Neuron (in vitro differentiated cells): ENCODE measurements around the gene CCDC78.
A peak's percentile ranks its signal among the peaks of the same experiment; 100 is the strongest.

Experiments
- H2AFZ ChIP-seq: one replicate; pipeline ENCODE4 v1.6.1; 2013; ENCODE audit warnings: low read depth, mild to moderate bottlenecking, inconsistent platforms, low read length, moderate library complexity
- H3K27me3 ChIP-seq: one replicate; pipeline ENCODE4 v1.6.1; 2013; ENCODE audit warnings: low read length; ENCODE audit not compliant: insufficient read depth
- H3K36me3 ChIP-seq: one replicate; pipeline ENCODE4 v1.6.1; 2013; ENCODE audit warnings: low read length; ENCODE audit not compliant: insufficient read depth
- H3K4me1 ChIP-seq: one replicate; pipeline ENCODE4 v1.6.1; 2013; ENCODE audit warnings: low read length; ENCODE audit not compliant: insufficient read depth
- H3K4me3 ChIP-seq: 2 replicates; pipeline ENCODE4 v1.5.1; 2013; ENCODE audit warnings: mild to moderate bottlenecking, low read length, moderate library complexity
- H3K9me3 ChIP-seq: one replicate; pipeline ENCODE4 v1.6.1; 2013; ENCODE audit warnings: low read length

Gene CCDC78

DNA sequence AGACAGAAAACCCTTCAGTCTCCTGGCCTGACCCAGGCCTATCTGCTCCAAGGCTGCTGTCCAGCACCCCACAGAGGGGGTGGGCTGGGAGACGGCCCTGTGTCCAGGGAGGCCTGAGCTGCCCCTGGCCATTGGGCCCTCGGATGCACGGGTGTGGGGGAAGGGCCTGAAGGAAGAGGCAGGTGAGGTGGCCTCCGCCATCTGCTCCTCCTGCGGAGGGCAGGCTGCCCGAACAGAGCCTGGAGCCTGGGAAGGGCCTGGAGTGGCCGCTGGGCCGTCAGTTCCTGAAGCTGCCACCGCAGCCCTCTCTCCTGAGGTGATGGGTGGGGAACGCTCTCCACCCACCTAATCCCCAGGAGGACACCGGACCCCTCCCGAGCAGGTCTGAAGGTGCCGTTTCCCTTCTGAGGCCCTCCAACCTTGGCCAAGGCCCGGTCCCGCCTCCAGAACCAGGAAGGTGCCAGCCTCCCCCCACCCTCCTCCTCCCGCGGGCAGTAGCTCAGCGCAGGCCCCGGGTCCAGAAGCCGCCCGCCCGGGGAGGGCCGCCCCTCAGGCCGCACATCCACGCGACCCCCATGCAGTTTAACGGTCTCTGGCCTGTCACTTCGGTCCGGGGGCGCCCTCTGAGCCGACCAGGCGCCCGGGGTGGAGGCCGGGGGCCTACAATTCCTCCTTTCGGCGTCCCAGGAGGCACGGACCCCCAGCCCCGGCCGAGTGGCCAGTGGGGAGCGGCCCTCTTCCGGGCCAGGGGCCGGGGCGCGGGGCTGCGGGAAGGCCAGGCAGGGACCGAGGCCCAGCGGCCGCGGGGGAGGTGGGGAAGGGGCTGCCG lies 21.5 kb downstream of the CCDC78 start:
- Histone ChIP-seq H3K4me1 (peaks cover 52% of the 10 kb centered on the region), H2AFZ (no peak overlapping the region), H3K4me3 (peak overlapping the region; percentile 59), H3K27me3 (no peaks in the 10 kb centered on the region), H3K36me3 (no peaks in the 10 kb centered on the region), H3K9me3 (no peaks in the 10 kb centered on the region)

DNA sequence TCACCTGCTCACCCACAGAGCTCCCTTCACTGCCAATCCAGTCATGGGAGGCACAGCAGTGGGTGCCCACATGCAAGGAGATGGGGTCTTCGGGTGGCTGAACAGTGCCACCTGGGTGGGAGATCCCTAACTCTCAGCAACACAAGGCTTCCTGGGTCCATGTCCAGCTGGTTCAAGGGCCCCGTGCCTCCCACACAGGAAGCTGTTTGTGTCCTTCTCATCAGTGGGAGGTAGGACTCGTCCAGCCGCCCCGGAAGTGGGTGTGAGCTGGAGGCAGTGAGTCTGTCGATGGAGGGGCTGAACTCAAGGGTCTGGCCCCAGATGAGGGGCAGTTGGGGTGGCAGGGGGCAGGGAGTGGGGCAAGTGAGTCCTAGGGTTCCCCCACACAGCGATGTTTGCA lies 22.2 kb downstream of the CCDC78 start:
- H2AFZ ChIP-seq = no peak overlapping the region
- no peaks in the 10 kb centered on the region for H3K27me3 ChIP-seq
- H3K4me1 ChIP-seq = peaks cover 46% of the 10 kb centered on the region
- H3K36me3 ChIP-seq = no peaks in the 10 kb centered on the region
- no peaks in the 10 kb centered on the region for H3K9me3 ChIP-seq
- H3K4me3 ChIP-seq = peak overlapping the region; percentile 59

DNA sequence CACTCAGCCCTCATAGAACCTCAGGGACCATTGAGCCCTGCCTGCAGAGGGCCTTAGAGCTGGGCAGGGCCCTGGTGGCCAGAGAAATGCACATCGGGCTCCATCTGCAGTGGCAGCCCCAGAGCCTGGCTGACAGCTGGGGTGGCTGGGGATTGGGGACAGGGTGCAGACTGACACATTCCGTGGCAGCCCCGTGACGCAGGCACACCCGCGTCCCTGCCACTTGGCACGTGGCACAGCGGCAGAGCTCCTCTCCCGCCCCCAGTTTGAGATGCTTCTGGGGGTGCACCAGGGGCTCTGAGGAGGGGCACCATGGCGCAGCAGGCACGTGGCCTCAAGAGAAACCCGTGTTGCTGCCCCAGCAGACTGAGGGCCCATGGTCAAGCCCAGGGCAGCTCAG lies 22.8 kb downstream of the CCDC78 start:
- no peak overlapping the region for H3K4me3 ChIP-seq
- H3K36me3 ChIP-seq = no peaks in the 10 kb centered on the region
- H2AFZ ChIP-seq = no peak overlapping the region
- H3K27me3 ChIP-seq = no peaks in the 10 kb centered on the region
- peaks cover 39% of the 10 kb centered on the region for H3K4me1 ChIP-seq
- H3K9me3 ChIP-seq = no peaks in the 10 kb centered on the region

DNA sequence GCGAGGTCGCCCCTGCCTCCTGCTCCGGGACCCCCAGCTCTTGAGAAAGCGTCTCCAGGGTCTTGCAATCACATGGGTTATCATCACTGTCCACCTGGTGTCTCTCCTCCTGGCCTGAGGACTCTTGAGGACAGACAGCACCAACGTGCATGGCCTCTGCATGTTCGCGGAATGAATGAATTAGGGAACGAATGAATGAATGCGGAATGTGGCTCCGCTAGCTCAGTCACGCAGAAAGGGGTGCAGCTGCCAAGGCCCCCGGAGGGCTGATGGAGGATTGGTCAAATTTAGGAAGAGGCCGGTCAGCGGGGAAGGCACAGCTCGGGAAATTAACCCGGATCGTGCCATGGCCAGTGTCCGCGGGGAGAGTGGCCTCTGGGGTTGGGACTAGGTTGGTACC lies 23.9 kb downstream of the CCDC78 start:
- Histone ChIP-seq H3K27me3 (no peaks in the 10 kb centered on the region), H3K36me3 (no peaks in the 10 kb centered on the region), H3K4me1 (peaks cover 36% of the 10 kb centered on the region), H2AFZ (no peak overlapping the region), H3K4me3 (no peak overlapping the region), H3K9me3 (no peaks in the 10 kb centered on the region)

DNA sequence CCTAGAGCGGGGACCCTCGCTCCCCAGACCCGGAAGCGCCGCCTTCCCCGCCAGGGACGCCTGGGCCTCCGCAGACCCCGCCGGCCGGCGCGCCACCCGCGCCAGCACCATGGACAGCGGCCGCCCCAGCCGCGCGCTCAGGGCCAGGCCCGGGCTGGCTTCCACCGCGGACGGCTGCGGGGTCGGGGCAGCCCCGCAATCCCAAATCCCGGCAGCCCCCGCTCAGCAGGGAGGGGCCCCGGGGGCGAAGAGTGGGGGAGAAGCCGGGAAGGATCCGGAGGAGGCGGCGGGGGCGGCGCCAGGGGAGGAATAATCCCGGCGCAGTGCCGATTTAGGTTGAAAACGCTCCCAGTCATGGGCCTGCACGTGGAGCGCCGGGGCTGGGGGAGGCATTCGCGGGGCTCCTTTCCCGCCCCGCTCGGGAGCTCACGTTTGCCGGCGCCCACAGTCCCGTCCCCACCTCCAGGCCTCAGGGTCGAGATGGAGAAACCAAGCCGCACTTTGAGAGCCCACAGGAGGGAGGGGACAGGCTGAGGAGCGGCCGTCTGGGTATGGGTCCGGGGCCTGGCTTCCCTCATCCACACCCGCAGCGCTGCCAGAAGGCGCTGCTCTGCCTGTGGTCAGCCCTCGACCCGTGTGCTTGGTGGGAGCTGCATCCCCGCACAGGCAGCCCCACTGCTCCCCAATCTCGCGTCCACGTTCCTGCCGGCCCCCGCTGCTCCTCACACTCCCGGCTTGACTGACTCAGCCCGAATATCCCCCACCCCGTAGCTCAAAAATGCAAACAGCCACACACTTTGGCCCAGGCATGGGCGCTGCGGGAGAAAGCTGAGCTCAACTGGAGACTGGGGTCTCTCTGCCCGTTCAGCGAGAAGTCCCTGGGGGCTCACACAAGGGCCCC lies 25.3 kb downstream of the CCDC78 start:
- Histone ChIP-seq H3K36me3 (peaks cover 3% of the 10 kb centered on the region), H3K27me3 (no peaks in the 10 kb centered on the region)

DNA sequence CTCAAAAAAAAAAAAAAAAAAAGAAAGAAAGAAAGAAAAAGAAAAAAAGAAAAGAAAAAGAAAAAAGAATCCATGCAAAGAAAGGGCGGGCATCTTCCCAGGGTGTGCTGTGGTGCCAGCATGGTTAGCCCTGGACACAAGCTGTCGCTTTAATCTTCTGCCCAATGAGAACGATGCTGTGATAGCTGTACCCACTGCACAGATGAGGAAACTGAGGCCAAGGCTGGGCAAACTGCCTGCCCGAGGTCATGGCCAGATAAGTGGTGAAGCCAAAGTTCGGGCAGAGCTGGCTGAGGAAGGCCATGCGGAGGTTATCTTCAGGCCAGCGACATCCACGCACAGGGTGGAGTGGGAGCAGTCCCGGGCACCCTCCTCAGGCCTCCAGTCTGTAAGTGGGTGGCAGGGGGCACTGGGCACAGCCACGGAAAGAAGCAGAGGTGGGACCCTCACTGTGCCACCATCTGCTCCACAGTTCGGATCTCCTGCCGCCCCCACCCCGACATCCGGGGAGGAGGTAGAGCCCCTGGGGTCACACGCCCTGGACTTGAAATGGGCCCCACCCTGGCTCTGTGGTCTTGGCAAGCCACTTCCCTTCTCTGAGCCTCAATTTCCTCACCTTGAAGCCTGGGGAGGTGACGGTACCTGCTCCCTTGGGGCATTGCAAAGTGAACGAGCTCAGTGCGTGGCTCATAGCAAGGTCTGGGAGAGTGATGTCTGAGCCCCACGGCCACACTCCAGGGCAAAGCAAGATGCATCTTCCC lies 27.2 kb downstream of the CCDC78 start:
- Histone ChIP-seq H3K4me1 (peaks cover 15% of the 10 kb centered on the region), H3K4me3 (no peak overlapping the region), H2AFZ (no peak overlapping the region), H3K27me3 (no peaks in the 10 kb centered on the region), H3K9me3 (no peaks in the 10 kb centered on the region), H3K36me3 (peaks cover 3% of the 10 kb centered on the region)

More for the DNA sequence above, 25.3 kb downstream of the CCDC78 start:
- H3K4me3 ChIP-seq = peak overlapping the region; percentile 4
- H3K9me3 ChIP-seq = no peaks in the 10 kb centered on the region
- H3K4me1 ChIP-seq = peaks cover 24% of the 10 kb centered on the region
- no peak overlapping the region for H2AFZ ChIP-seq

DNA sequence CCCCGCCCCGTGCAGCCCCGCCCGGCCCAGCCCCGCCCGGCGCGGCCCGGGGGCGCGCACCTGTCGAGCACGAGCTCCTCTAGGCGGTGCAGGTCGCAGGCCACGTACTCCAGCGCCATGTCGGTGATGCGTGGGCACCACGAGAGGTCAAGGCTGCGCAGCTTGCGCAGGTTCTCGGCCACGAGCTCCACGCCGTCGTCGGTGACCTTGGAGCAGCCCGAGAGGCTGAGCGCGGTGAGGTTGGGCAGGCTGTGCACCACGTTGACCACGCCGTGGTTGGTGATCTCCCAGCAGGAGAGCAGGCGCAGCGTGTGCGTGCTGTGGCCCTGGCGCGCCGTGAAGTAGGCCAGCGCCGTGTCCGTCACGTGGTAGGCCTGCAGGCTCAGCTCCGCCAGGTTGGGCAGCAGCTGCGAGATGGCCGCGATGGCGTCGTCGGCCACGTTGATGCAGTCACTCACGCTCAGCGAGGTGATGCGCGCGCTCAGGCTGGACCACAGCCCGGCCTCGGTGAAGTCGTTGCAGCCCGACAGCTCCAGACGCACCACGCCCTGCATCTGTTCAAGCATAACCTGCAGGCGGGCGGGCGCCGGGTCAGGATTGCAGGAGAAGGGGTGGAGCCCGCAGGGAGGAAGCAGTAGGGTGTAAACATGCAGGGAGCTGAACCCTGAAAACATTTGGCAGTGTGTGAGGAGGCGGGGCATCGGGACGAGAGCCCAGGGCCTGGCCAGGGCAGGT lies 30.7 kb downstream of the CCDC78 start:
- H3K4me3 ChIP-seq = no peak overlapping the region
- peaks cover 2% of the 10 kb centered on the region for H3K4me1 ChIP-seq
- H2AFZ ChIP-seq = no peak overlapping the region
- H3K36me3 ChIP-seq = peaks cover 3% of the 10 kb centered on the region
- H3K9me3 ChIP-seq = no peaks in the 10 kb centered on the region
- H3K27me3 ChIP-seq = no peaks in the 10 kb centered on the region

DNA sequence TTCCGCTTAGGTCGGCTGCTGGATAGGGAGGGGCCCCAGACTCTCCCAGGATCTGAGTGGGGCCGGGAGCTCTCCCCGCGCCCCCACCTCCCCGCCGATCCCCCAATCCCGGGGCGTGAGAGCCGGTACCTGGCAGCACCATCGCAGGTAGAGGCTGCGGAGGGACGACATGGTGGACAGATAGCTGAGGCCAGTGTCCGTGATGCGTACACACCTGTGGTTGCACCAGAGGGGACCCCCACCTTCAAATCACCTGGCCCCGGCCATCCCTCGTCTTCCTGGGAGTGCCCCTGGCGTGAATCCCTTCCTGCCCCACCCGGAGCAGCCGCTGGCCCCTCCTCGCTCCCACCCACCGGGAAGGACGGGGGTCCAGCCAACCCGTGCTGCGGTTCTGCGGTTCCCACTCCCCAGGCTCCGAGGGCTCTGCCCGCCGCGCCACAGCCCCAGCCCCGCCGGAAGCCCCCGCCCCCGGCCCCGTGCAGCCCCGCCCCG lies 31.3 kb downstream of the CCDC78 start:
- Histone ChIP-seq H3K9me3 (no peaks in the 10 kb centered on the region), H3K4me3 (no peak overlapping the region), H3K4me1 (no peaks in the 10 kb centered on the region), H2AFZ (no peak overlapping the region), H3K27me3 (no peaks in the 10 kb centered on the region), H3K36me3 (peaks cover 3% of the 10 kb centered on the region)

DNA sequence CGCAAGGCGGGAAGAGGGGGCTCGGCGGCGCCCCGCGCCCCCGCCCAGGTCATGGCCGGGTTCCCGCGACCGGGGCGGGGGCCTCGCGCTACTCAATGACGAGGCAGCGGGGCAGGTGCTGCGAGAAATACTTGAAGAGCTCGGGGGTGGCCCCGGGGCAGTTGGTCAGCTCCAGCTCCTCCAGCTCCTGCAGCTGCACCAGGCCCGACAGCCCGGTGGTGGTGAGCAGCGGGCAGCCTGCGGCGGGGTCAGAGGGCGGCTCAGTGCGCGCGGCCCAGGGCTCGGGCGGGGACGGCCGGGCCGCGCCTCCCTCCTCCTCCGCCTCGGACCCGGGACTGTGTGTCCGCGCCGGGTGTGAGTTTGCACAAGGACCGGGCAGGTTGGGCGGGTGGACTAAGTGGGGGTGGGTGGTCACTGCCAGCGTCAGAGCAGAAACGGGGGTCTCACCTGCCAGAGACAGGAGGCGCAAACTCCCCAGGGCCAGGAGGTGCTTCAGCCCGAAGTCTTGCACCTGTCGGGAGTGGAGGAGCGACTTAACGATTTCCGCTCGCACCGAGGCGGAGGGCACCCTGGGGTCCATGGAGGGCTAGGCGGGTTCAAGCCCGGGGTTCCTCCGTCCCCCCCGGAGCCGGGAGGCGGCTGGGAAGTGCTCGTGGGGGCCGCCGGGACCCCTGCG lies 31.9 kb downstream of the CCDC78 start:
- H3K4me1 ChIP-seq = peaks cover 4% of the 10 kb centered on the region
- no peak overlapping the region for H3K4me3 ChIP-seq
- no peaks in the 10 kb centered on the region for H3K27me3 ChIP-seq
- no peak overlapping the region for H2AFZ ChIP-seq
- peaks cover 3% of the 10 kb centered on the region for H3K36me3 ChIP-seq
- no peaks in the 10 kb centered on the region for H3K9me3 ChIP-seq

DNA sequence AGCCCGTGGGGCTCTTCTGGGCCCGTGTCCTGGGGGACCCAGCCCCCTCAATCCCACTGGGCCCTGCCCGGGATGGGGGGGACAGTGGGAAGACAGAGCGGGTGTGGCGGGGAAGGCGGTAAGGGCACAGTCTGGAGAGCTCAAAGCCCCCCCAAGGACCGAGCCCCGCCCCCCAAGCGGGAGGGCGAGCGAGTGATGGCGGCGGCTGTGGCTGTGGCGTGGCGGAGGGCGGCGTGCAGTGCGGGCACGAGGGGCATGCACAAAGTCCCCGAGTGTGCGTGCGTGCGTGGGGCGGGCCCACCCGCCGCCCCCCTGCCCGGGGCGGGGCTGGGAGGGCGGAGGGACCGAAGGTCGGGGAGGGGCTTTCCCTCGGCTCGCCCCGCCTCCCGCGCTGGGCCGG lies 32.5 kb downstream of the CCDC78 start:
- Histone ChIP-seq H3K4me3 (no peak overlapping the region), H3K36me3 (peaks cover 3% of the 10 kb centered on the region), H3K9me3 (no peaks in the 10 kb centered on the region), H2AFZ (no peak overlapping the region), H3K4me1 (peaks cover 7% of the 10 kb centered on the region), H3K27me3 (no peaks in the 10 kb centered on the region)

DNA sequence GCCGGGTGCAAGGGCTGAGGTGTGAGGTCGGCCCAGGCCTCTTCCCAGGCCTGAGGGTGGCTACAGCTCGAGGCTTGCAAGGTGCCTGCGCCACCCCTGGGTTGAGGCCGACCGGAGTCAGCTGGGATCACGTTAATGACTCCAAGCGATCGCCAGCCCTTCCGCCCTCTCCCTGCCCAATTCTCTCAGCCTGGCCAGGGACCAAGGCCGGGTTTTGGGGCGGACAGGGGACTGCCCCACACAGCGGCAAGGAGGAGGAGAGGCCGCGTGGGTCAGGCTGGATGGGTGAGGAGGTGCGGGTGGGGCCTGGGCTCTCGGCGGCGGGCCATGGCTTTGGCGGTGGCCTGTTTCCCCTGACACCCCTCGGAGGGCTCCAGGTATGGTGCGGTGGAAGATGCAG lies 32.9 kb downstream of the CCDC78 start:
- Histone ChIP-seq H2AFZ (no peak overlapping the region), H3K4me1 (peaks cover 7% of the 10 kb centered on the region), H3K27me3 (no peaks in the 10 kb centered on the region), H3K9me3 (no peaks in the 10 kb centered on the region), H3K36me3 (peaks cover 3% of the 10 kb centered on the region), H3K4me3 (no peak overlapping the region)
